Measurements from ENCODE around the gene TMEM255B. TPM values are rescaled to one million over a fixed set of nuclear protein-coding genes. Genes with fewer than 3 reads are reported as not detected.

TMEM255B gene
- total and polyA plus RNA-seq, 2 donors (not counting 3 experiments of a cell fraction or from before 2014, with no cell fraction given) = 105 to 121 TPM

GRCh38 chr13:113845723-113846635 is 87.0 kb downstream of the TMEM255B start:
- no peak for FAIRE-seq
- CTCF ChIA-PET = interaction anchor here (0.9 kb wide), 1 partner anchor 101 kb away, joined by 3 read pairs; no protein-coding TSS in a partner anchor

More at GRCh38 chr13:113845723-113846635, 87.0 kb downstream of the TMEM255B start:
- H3K4me2 ChIP-seq (ENCODE audit: insufficient read depth, low read length) = no peak overlapping the region
- no peaks in the 10 kb centered on the region for H3K9me3 ChIP-seq (replicated peaks; ENCODE audit: control insufficient read depth, insufficient read depth, low read length)
- H2AFZ ChIP-seq (ENCODE audit: low read depth, low read length) = no peak overlapping the region
- H3K36me3 ChIP-seq (ENCODE audit: control insufficient read depth in 2 of 2, extremely low read depth in 1 of 2, insufficient read depth in 2 of 2, low read length in 2 of 2) = peaks cover 0 to 11% of the 10 kb centered on the region in 2 experiments
- H3K4me3 ChIP-seq (replicated peaks in 1 of 3; ENCODE audit: insufficient read depth in 1 of 3, low read depth in 1 of 3, low read length in 3 of 3) = no peak overlapping the region
- POLR2A ChIA-PET = no interaction called here
- no peaks in the 10 kb centered on the region for H3K27me3 ChIP-seq (ENCODE audit: control insufficient read depth in 2 of 2, insufficient read depth in 2 of 2, low read length in 2 of 2)
- no peak overlapping the region for H3K27ac ChIP-seq (ENCODE audit: insufficient read depth, low read depth, low read length)
- no peak overlapping the region for H3K9ac ChIP-seq (replicated peaks; ENCODE audit: extremely low read depth, insufficient read depth, low read length)
- no peaks in the 10 kb centered on the region for H3K9me1 ChIP-seq (replicated peaks; ENCODE audit: control insufficient read depth, extremely low read depth, insufficient read depth, low read length)
- no TSS peak for BruUV-seq (replicated peaks)
- no peaks in the 10 kb centered on the region for H4K20me1 ChIP-seq (replicated peaks; ENCODE audit: control insufficient read depth, extremely low read depth, insufficient read depth, low read length)
- dilution Hi-C loops (cut with MboI; ENCODE audit: extremely low pct_ligation_motif_present, low sequenced_read_pairs) (no loop called here), intact Hi-C loops (cut with micrococcal nuclease) (no loop called here)
- TF ChIP-seq MAX (IDR thresholded peaks at IDR 0.05; ENCODE audit: insufficient read depth, insufficient read length) = no peak
- no peak for TF ChIP-seq GATA2 (IDR thresholded peaks at IDR 0.05; ENCODE audit: insufficient read depth, insufficient read length, low read depth, low read length)
- TF ChIP-seq POLR2A (IDR thresholded peaks at IDR 0.05; ENCODE audit: low read depth, low read length) = no peak
- no peak for TF ChIP-seq CTCF (IDR thresholded peaks at IDR 0.05; ENCODE audit: extremely low read depth in 1 of 2, insufficient read depth in 1 of 2, low read depth in 1 of 2, low read length in 2 of 2)
- TF ChIP-seq FOS (IDR thresholded peaks at IDR 0.05; ENCODE audit: borderline replicate concordance, insufficient read depth, low read length) = no peak
- no peak for TF ChIP-seq POLR2AphosphoS5 (IDR thresholded peaks at IDR 0.05; ENCODE audit: insufficient read depth, low read depth, low read length)
- no peaks in the 10 kb centered on the region for H3K4me1 ChIP-seq (ENCODE audit: control insufficient read depth, extremely low read depth, insufficient read depth, low read length)
- DNase-seq (ENCODE audit: low read depth, low spot score) = no peak
- H3K79me2 ChIP-seq (ENCODE audit: control insufficient read depth, insufficient read depth, low read length) = no peaks in the 10 kb centered on the region
